ENCODE results near the gene STX8. TPM values are rescaled to one million over a fixed set of nuclear protein-coding genes. Genes with fewer than 3 reads are reported as not detected.

Gene STX8
- polyA plus RNA-seq, 1 of the 3 experiments (the other 2 are of a cell fraction) = 51.3 TPM

GRCh38 chr17:9402590-9403199 lies 172.9 kb downstream of the STX8 start:
- Histone ChIP-seq H3K79me2 (ENCODE audit: insufficient read depth) (no peaks in the 10 kb centered on the region), H3K4me2 (no peak overlapping the region), H3K27me3 (ENCODE audit: insufficient read depth) (no peaks in the 10 kb centered on the region), H2AFZ (ENCODE audit: low read depth) (no peak overlapping the region), H3K36me3 (replicated peaks in 1 of 2; ENCODE audit: control insufficient read depth in 1 of 2, insufficient read depth in 2 of 2, low read length in 1 of 2) (no peaks in the 10 kb centered on the region), H3K9me3 (no peaks in the 10 kb centered on the region), H3K4me3 (ENCODE audit: low read depth in 2 of 2, low read length in 1 of 2) (no peak overlapping the region; a peak in 1 of 4 replicates), H4K20me1 (ENCODE audit: insufficient read depth) (no peaks in the 10 kb centered on the region), H3K4me1 (ENCODE audit: control insufficient read depth in 1 of 2, insufficient read depth in 2 of 2, low read depth in 1 of 2, low read length in 1 of 2) (no peaks in the 10 kb centered on the region), H3K9ac (no peak overlapping the region), H3F3A (replicated peaks; ENCODE audit: insufficient read depth) (peaks cover 7% of the 10 kb centered on the region), H3K27ac (ENCODE audit: low read depth in 2 of 2, low read length in 1 of 2) (no peak overlapping the region), H3K9me2 (no peaks in the 10 kb centered on the region)
- DNase-seq = peak; percentile 37
- TF ChIP-seq, protein P1, sequence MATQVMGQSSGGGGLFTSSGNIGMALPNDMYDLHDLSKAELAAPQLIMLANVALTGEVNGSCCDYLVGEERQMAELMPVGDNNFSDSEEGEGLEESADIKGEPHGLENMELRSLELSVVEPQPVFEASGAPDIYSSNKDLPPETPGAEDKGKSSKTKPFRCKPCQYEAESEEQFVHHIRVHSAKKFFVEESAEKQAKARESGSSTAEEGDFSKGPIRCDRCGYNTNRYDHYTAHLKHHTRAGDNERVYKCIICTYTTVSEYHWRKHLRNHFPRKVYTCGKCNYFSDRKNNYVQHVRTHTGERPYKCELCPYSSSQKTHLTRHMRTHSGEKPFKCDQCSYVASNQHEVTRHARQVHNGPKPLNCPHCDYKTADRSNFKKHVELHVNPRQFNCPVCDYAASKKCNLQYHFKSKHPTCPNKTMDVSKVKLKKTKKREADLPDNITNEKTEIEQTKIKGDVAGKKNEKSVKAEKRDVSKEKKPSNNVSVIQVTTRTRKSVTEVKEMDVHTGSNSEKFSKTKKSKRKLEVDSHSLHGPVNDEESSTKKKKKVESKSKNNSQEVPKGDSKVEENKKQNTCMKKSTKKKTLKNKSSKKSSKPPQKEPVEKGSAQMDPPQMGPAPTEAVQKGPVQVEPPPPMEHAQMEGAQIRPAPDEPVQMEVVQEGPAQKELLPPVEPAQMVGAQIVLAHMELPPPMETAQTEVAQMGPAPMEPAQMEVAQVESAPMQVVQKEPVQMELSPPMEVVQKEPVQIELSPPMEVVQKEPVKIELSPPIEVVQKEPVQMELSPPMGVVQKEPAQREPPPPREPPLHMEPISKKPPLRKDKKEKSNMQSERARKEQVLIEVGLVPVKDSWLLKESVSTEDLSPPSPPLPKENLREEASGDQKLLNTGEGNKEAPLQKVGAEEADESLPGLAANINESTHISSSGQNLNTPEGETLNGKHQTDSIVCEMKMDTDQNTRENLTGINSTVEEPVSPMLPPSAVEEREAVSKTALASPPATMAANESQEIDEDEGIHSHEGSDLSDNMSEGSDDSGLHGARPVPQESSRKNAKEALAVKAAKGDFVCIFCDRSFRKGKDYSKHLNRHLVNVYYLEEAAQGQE (IDR thresholded peaks at IDR 0.05; ENCODE audit: low read depth, low read length) = no peak
- TF ChIP-seq, protein P2, sequence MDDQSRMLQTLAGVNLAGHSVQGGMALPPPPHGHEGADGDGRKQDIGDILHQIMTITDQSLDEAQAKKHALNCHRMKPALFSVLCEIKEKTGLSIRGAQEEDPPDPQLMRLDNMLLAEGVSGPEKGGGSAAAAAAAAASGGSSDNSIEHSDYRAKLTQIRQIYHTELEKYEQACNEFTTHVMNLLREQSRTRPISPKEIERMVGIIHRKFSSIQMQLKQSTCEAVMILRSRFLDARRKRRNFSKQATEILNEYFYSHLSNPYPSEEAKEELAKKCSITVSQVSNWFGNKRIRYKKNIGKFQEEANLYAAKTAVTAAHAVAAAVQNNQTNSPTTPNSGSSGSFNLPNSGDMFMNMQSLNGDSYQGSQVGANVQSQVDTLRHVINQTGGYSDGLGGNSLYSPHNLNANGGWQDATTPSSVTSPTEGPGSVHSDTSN (IDR thresholded peaks at IDR 0.05) = no peak
- TF ChIP-seq USF1 (IDR thresholded peaks at IDR 0.05; ENCODE audit: borderline replicate concordance, low read depth) (no peak), RAD21 (IDR thresholded peaks at IDR 0.05; ENCODE audit: low read length) (peak; percentile 61), SIN3A (IDR thresholded peaks at IDR 0.05; ENCODE audit: borderline replicate concordance, low read depth, low read length) (no peak), CTCF (IDR thresholded peaks at IDR 0.05) (peak; percentile 46), CHD2 (IDR thresholded peaks at IDR 0.05; ENCODE audit: low read length, partially characterized antibody) (no peak), SMC3 (IDR thresholded peaks at IDR 0.05; ENCODE audit: low read depth, low read length) (peak; percentile 29; the same call in 1 of the 2 replicates), MEF2A (IDR thresholded peaks at IDR 0.05; ENCODE audit: borderline replicate concordance, low read depth) (no peak)
- ChIA-PET CTCF (interaction anchor here (1.2 to 1.7 kb wide), 5 partner anchors 11 to 117 kb away, joined by 3 to 9 read pairs (median 4); no protein-coding TSS in a partner anchor), POLR2A (no interaction called here)
- 94% methylated on average over 9 of the region's 9 CpGs for WGBS (ENCODE audit: low lambda C conversion rate)

Data from SK-N-SH (cell line).